Measurements from ENCODE around the gene DAPK1.

DNA sequence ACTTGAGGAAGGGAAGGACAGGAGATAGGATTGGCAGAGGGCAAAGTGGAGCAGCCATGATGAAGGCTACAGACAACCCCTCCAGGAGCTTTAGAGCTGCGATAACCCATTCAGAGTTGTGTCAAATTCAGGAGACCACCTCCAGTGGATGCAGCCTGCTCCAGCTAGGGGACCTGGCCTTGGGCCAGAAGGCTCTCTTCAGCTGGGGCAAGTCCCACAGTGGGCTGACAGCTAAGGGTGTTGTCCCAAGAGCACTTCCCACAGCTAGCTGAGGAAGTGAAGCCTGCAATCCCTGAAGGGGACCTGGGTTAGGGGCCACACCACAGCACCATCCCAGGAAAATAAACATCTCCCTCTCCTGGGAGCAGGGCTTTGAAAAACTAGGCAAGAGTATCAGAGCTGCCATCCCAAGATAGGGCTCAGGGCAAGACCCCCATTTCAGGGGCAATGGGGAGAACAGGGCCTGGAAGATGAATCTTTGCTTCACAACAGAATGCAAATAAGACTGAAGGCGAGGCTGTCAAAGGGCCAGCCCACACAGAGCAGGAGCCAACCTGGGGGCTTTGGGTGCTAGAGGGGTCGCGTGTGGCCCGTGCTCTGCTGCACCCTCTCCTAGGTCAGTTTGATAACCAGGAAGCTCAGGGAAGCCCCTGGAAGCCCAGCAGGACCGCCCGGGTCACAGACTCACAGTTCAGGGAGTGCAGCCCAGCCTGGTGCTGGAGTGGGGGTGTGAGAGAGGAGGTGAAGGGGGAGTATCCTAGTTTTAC lies 19.3 kb upstream of the DAPK1 start:
- TF ChIP-seq, protein P1, sequence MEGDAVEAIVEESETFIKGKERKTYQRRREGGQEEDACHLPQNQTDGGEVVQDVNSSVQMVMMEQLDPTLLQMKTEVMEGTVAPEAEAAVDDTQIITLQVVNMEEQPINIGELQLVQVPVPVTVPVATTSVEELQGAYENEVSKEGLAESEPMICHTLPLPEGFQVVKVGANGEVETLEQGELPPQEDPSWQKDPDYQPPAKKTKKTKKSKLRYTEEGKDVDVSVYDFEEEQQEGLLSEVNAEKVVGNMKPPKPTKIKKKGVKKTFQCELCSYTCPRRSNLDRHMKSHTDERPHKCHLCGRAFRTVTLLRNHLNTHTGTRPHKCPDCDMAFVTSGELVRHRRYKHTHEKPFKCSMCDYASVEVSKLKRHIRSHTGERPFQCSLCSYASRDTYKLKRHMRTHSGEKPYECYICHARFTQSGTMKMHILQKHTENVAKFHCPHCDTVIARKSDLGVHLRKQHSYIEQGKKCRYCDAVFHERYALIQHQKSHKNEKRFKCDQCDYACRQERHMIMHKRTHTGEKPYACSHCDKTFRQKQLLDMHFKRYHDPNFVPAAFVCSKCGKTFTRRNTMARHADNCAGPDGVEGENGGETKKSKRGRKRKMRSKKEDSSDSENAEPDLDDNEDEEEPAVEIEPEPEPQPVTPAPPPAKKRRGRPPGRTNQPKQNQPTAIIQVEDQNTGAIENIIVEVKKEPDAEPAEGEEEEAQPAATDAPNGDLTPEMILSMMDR (conservative IDR thresholded peaks at IDR 0.05 in 1 of 2, IDR thresholded peaks at IDR 0.05 in 1 of 2; ENCODE audit: extremely low read depth in 1 of 2, insufficient read depth in 1 of 2, low read depth in 1 of 2, low read length in 2 of 2), result no peak
- TF ChIP-seq EZH2 (IDR thresholded peaks at IDR 0.05; ENCODE audit: borderline replicate concordance, low read length), result no peak
